ENCODE results near the gene PMFBP1. TPM values are rescaled to one million over a fixed set of nuclear protein-coding genes. Genes with fewer than 3 reads are reported as not detected.

Gene PMFBP1
- total RNA-seq, 2 experiments from 2014 or later: 2.0 to 3.1 TPM

- peaks cover 5% of the 10 kb centered on the region; the same call in 1 of the 2 replicates for H4K20me1 ChIP-seq (ENCODE audit: insufficient read depth, low read length)
- peaks cover 29% of the 10 kb centered on the region for H3K4me1 ChIP-seq (ENCODE audit: insufficient read depth, low read length, poor library complexity, severe bottlenecking)
- H3K9me2 ChIP-seq (ENCODE audit: insufficient read depth, low read length): no peaks in the 10 kb centered on the region
- H3K36me3 ChIP-seq (ENCODE audit: insufficient read depth, low read length): peaks cover 44% of the 10 kb centered on the region
- peak within 1 kb of the TSS; percentile 64 for H3K27ac ChIP-seq (ENCODE audit: low read depth, low read length, poor library complexity, severe bottlenecking)
- peak within 1 kb of the TSS; percentile 84 for H3K4me2 ChIP-seq (ENCODE audit: low read length)
- no peaks in the 10 kb centered on the region for H3K9me3 ChIP-seq (ENCODE audit: low read length)
- DNase-seq (ENCODE audit: low spot score): peak; percentile 98
- peaks cover 49% of the 10 kb centered on the region for H3K79me2 ChIP-seq (ENCODE audit: insufficient read depth, low read depth, low read length)
- peak within 1 kb of the TSS; percentile 96 for H3K4me3 ChIP-seq (ENCODE audit: low read depth, low read length, poor library complexity, severe bottlenecking)
- peak within 1 kb of the TSS; percentile 74 for H2AFZ ChIP-seq (ENCODE audit: low read length)
- BruUV-seq (replicated peaks): no TSS peak
- no peak for TF ChIP-seq CTCF (conservative IDR thresholded peaks at IDR 0.05; ENCODE audit: low read length)
- TF ChIP-seq EZH2phosphoT487 (IDR thresholded peaks at IDR 0.05; ENCODE audit: borderline replicate concordance, low read depth, low read length): no peak
- POLR2A ChIA-PET: interaction anchor here (0.5 to 1.6 kb wide), 4 partner anchors 10 to 135 kb away, joined by 3 to 5 read pairs (median 4); no protein-coding TSS in a partner anchor
- intact Hi-C loops (cut with micrococcal nuclease; ENCODE audit: unreplicated experiment): loop anchor here (1.0 to 10.0 kb wide), 6 partner anchors 85 to 529 kb away; partner anchors contain the start of genes ATXN1L, DHODH, PHLPP2 and ZNF821
- CTCF ChIA-PET (ENCODE audit: unreplicated experiment): no interaction called here
Measured at GRCh38 chr16:72093448-72094265, 78.3 kb downstream of the PMFBP1 start, which contains the start of the genes DHX38 and TXNL4B. DHX38 (plus strand) TSS chr16:72093847; CDS start chr16:72096158, 2,311 bp downstream. TXNL4B (minus strand) TSS chr16:72093620; CDS start chr16:72090749, 2,871 bp downstream.

- Histone ChIP-seq H2AFZ (ENCODE audit: low read length) (peak overlapping the region; percentile 66; the same call in 1 of the 2 replicates), H3K79me2 (ENCODE audit: insufficient read depth, low read depth, low read length) (peaks cover 49% of the 10 kb centered on the region)
- intact Hi-C loops (cut with micrococcal nuclease; ENCODE audit: unreplicated experiment): loop anchor here (1.0 to 10.0 kb wide), 6 partner anchors 85 to 528 kb away; partner anchors contain the start of genes ATXN1L, DHODH, PHLPP2 and ZNF821
Measured at GRCh38 chr16:72092832-72093447, 79.0 kb downstream of the PMFBP1 start.

More at GRCh38 chr16:72092832-72093447, 79.0 kb downstream of the PMFBP1 start:
- ChIA-PET CTCF (ENCODE audit: unreplicated experiment) (no interaction called here), POLR2A (interaction anchor here (0.7 to 1.6 kb wide), 4 partner anchors 10 to 30 kb away, joined by 3 to 4 read pairs (median 3); partner anchors contain the start of gene HPR)
- no peak for DNase-seq (ENCODE audit: low spot score)
- H3K9me3 ChIP-seq (ENCODE audit: low read length): no peaks in the 10 kb centered on the region
- BruUV-seq (replicated peaks): no TSS peak
- peaks cover 5% of the 10 kb centered on the region; the same call in 1 of the 2 replicates for H4K20me1 ChIP-seq (ENCODE audit: insufficient read depth, low read length)
- TF ChIP-seq CTCF (conservative IDR thresholded peaks at IDR 0.05; ENCODE audit: low read length): no peak
- TF ChIP-seq EZH2phosphoT487 (IDR thresholded peaks at IDR 0.05; ENCODE audit: borderline replicate concordance, low read depth, low read length): no peak
- H3K27ac ChIP-seq (ENCODE audit: low read depth, low read length, poor library complexity, severe bottlenecking): peak overlapping the region; percentile 64
- H3K4me2 ChIP-seq (ENCODE audit: low read length): peak overlapping the region; percentile 84
- H3K36me3 ChIP-seq (ENCODE audit: insufficient read depth, low read length): peaks cover 46% of the 10 kb centered on the region
- H3K9me2 ChIP-seq (ENCODE audit: insufficient read depth, low read length): no peaks in the 10 kb centered on the region
- H3K4me3 ChIP-seq (ENCODE audit: low read depth, low read length, poor library complexity, severe bottlenecking): peak overlapping the region; percentile 96
- peaks cover 29% of the 10 kb centered on the region for H3K4me1 ChIP-seq (ENCODE audit: insufficient read depth, low read length, poor library complexity, severe bottlenecking)

Data from OCI-LY7 (cell line).